Tibial nerve (tissue), 4 donors: ENCODE data around the gene HS3ST6.
A peak's percentile ranks its signal among the peaks of the same experiment; 100 is the strongest.

Experiments
- EP300 ChIP-seq, 2 donors: sonication (generic); formaldehyde crosslinking; IDR thresholded peaks; one replicate each; pipeline ENCODE4 v1.6.1; 2017; ENCODE audit warnings: antibody characterized with exemption in 2 of 2, mild to moderate bottlenecking in 1 of 2
- POLR2A ChIP-seq, 2 donors: fragments of 450-650 bp; IDR thresholded peaks; one replicate each; pipeline ENCODE4 v1.6.1; 2017; ENCODE audit warnings: antibody characterized with exemption in 2 of 2, mild to moderate bottlenecking in 2 of 2, moderate library complexity in 2 of 2
- TF ChIP-seq, protein P1 (sequence below), 5 experiments: fragments of 200-600 bp in 3 of 5; fragments of 450-650 bp in 2 of 5; sonication (generic) in 3 of 5; IDR thresholded peaks; one replicate each; pipeline ENCODE4 v1.5.1; 2016 to 2019; ENCODE audit warnings: antibody characterized with exemption in 5 of 5, mild to moderate bottlenecking in 3 of 5, moderate library complexity in 2 of 5

- TF ChIP-seq, protein P1, sequence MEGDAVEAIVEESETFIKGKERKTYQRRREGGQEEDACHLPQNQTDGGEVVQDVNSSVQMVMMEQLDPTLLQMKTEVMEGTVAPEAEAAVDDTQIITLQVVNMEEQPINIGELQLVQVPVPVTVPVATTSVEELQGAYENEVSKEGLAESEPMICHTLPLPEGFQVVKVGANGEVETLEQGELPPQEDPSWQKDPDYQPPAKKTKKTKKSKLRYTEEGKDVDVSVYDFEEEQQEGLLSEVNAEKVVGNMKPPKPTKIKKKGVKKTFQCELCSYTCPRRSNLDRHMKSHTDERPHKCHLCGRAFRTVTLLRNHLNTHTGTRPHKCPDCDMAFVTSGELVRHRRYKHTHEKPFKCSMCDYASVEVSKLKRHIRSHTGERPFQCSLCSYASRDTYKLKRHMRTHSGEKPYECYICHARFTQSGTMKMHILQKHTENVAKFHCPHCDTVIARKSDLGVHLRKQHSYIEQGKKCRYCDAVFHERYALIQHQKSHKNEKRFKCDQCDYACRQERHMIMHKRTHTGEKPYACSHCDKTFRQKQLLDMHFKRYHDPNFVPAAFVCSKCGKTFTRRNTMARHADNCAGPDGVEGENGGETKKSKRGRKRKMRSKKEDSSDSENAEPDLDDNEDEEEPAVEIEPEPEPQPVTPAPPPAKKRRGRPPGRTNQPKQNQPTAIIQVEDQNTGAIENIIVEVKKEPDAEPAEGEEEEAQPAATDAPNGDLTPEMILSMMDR (IDR thresholded peaks at IDR 0.05), result no peak
- TF ChIP-seq POLR2A (IDR thresholded peaks at IDR 0.05), result no peak
- TF ChIP-seq EP300 (IDR thresholded peaks at IDR 0.05), result peak in 1 of 2 donors; percentile 39
Observed at GRCh38 chr16:1938316-1938715, 20.1 kb upstream of the HS3ST6 start.
